HG03095 (cell line): ENCODE results near the gene PDZK1IP1.
"Not testable (repeated sequence)": the region's sequence is repeated elsewhere in the genome, so short reads cannot be mapped to it uniquely, and the experiment has no call there.

Source experiments
- ATAC-seq: cut with Tn5 transposase; IDR thresholded peaks from one replicate; pipeline ENCODE4 v1.9.1; 2021; ENCODE audit warnings: moderate library complexity; ENCODE audit not compliant: unreplicated experiment

PDZK1IP1 gene

DNA sequence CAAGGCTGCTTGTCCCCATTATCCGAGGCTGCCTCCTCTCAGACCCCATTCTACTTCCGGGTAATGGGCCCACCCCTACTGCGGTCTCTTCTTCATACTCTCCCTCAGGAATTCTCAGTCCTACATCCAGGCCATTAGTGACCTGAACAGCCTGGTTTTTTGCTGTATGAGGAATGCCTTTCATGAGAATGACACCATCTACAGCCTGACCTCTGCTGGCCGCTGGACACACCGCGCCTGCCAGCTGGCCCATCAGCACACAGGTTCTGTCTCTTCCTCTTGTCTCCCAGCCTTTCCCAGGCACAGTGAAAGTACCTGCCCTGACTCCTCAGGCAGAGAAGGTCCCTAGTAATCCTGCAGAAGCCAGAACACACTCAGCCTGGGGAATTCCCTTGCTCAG, 46.2 kb downstream of the PDZK1IP1 start:
- not testable (repeated sequence) for ATAC-seq

GRCh38 chr1:47140358-47140757, 49.5 kb downstream of the PDZK1IP1 start:
- not testable (repeated sequence) for ATAC-seq

- no peak for ATAC-seq
Measured at GRCh38 chr1:47137925-47138615, 51.8 kb downstream of the PDZK1IP1 start.

DNA sequence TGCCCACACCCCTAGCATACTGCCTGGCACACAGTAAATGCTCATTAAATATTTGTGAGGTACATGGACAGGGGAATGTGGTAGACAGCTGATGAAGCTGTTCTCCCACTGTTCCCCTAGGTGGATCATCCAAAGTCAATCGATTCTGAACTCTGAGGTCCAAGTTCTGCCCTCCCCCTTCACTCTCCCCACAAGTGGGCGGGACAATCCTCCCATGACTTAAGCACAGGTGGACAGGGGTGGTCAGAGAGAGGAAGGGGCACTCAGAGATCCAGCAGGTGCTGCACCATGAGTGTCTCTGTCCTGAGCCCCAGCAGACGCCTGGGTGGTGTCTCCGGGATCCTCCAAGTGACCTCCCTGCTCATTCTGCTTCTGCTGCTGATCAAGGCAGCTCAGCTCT, 52.6 kb downstream of the PDZK1IP1 start, which contains the start of gene CYP4A22:
Gene CYP4A22 (plus strand): TSS at position 244 of the 400 bp plus-strand sequence. CDS start 45 bp downstream, at position 289.
- no peak for ATAC-seq
